Measurements from ENCODE around the gene RASA2. TPM values are rescaled to one million over a fixed set of nuclear protein-coding genes. Genes with fewer than 3 reads are reported as not detected.

The RASA2 gene
- total and polyA plus RNA-seq, 2 of the 8 experiments (the other 6 are each of a cell fraction or from before 2014, with no cell fraction given), result 3.5 to 15.9 TPM

DNA sequence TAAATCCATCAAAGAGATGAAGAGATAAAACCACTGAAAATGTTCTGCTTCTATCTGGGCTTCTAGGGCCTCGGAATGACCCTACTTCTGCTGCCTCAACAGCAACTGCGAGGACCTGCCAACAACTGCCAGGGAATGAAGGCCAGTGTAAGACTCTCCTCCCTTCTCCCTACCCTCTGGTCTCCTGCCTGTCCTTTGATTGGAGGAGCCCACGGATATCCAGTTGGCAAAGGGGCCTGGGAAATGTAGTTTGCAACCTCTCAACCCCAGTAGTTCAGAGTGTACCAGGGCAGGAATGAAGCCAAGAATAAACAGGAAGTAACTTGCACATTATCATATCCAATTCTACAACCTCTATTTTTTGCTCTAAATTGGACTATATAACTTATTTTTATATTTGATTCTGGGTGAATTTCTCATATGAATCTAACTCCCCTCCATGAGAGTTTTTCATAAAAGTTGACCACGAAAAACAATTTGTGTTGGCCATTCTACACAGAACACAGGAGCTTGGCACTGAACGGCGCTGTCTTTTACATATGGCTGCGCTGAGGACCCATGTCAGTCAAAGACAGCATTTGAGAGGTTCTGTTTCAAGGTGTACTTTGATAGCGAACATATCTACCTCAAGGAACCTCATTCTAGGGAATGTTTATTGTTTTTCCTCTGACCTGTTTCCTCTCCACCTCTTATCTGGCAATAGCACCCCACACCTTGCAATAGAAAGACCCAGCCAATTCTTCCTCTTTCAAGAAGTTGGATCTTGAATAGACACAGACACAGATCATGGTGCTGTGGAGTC, 160.1 kb downstream of the RASA2 start (continued):
- TF ChIP-seq, protein P1, sequence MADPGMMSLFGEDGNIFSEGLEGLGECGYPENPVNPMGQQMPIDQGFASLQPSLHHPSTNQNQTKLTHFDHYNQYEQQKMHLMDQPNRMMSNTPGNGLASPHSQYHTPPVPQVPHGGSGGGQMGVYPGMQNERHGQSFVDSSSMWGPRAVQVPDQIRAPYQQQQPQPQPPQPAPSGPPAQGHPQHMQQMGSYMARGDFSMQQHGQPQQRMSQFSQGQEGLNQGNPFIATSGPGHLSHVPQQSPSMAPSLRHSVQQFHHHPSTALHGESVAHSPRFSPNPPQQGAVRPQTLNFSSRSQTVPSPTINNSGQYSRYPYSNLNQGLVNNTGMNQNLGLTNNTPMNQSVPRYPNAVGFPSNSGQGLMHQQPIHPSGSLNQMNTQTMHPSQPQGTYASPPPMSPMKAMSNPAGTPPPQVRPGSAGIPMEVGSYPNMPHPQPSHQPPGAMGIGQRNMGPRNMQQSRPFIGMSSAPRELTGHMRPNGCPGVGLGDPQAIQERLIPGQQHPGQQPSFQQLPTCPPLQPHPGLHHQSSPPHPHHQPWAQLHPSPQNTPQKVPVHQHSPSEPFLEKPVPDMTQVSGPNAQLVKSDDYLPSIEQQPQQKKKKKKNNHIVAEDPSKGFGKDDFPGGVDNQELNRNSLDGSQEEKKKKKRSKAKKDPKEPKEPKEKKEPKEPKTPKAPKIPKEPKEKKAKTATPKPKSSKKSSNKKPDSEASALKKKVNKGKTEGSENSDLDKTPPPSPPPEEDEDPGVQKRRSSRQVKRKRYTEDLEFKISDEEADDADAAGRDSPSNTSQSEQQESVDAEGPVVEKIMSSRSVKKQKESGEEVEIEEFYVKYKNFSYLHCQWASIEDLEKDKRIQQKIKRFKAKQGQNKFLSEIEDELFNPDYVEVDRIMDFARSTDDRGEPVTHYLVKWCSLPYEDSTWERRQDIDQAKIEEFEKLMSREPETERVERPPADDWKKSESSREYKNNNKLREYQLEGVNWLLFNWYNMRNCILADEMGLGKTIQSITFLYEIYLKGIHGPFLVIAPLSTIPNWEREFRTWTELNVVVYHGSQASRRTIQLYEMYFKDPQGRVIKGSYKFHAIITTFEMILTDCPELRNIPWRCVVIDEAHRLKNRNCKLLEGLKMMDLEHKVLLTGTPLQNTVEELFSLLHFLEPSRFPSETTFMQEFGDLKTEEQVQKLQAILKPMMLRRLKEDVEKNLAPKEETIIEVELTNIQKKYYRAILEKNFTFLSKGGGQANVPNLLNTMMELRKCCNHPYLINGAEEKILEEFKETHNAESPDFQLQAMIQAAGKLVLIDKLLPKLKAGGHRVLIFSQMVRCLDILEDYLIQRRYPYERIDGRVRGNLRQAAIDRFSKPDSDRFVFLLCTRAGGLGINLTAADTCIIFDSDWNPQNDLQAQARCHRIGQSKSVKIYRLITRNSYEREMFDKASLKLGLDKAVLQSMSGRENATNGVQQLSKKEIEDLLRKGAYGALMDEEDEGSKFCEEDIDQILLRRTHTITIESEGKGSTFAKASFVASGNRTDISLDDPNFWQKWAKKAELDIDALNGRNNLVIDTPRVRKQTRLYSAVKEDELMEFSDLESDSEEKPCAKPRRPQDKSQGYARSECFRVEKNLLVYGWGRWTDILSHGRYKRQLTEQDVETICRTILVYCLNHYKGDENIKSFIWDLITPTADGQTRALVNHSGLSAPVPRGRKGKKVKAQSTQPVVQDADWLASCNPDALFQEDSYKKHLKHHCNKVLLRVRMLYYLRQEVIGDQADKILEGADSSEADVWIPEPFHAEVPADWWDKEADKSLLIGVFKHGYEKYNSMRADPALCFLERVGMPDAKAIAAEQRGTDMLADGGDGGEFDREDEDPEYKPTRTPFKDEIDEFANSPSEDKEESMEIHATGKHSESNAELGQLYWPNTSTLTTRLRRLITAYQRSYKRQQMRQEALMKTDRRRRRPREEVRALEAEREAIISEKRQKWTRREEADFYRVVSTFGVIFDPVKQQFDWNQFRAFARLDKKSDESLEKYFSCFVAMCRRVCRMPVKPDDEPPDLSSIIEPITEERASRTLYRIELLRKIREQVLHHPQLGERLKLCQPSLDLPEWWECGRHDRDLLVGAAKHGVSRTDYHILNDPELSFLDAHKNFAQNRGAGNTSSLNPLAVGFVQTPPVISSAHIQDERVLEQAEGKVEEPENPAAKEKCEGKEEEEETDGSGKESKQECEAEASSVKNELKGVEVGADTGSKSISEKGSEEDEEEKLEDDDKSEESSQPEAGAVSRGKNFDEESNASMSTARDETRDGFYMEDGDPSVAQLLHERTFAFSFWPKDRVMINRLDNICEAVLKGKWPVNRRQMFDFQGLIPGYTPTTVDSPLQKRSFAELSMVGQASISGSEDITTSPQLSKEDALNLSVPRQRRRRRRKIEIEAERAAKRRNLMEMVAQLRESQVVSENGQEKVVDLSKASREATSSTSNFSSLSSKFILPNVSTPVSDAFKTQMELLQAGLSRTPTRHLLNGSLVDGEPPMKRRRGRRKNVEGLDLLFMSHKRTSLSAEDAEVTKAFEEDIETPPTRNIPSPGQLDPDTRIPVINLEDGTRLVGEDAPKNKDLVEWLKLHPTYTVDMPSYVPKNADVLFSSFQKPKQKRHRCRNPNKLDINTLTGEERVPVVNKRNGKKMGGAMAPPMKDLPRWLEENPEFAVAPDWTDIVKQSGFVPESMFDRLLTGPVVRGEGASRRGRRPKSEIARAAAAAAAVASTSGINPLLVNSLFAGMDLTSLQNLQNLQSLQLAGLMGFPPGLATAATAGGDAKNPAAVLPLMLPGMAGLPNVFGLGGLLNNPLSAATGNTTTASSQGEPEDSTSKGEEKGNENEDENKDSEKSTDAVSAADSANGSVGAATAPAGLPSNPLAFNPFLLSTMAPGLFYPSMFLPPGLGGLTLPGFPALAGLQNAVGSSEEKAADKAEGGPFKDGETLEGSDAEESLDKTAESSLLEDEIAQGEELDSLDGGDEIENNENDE (IDR thresholded peaks at IDR 0.05; ENCODE audit: insufficient replicate concordance, low read length), result no peak
- TF ChIP-seq POU5F1 (IDR thresholded peaks at IDR 0.05; ENCODE audit: low read depth, low read length), result no peak
- TF ChIP-seq TEAD4 (IDR thresholded peaks at IDR 0.05; ENCODE audit: low read depth, low read length), result no peak
- no peak for TF ChIP-seq SP1 (IDR thresholded peaks at IDR 0.05; ENCODE audit: low read depth, low read length)
- 0 out of 3 replicates have a peak, but pooled peaks of 1 of the 2 experiments have one; percentile 44 for TF ChIP-seq POLR2A (IDR thresholded peaks at IDR 0.05; ENCODE audit: control extremely low read depth in 1 of 2, low read depth in 2 of 2, low read length in 2 of 2)
- TF ChIP-seq RNF2 (IDR thresholded peaks at IDR 0.05; ENCODE audit: borderline replicate concordance, low read depth, low read length, missing control alignments, poor library complexity, severe bottlenecking), result no peak
- TF ChIP-seq MAFK (IDR thresholded peaks at IDR 0.05; ENCODE audit: low read depth, low read length), result no peak
- TF ChIP-seq GTF2F1 (IDR thresholded peaks at IDR 0.05; ENCODE audit: borderline replicate concordance, low read depth, low read length), result no peak
- no peak for TF ChIP-seq JUND (IDR thresholded peaks at IDR 0.05; ENCODE audit: low read length)
- TF ChIP-seq TBP (IDR thresholded peaks at IDR 0.05; ENCODE audit: low read depth, low read length), result peak; percentile 46; the same call in 1 of the 2 replicates
- no peak for TF ChIP-seq CBX8 (IDR thresholded peaks at IDR 0.05; ENCODE audit: borderline replicate concordance, low read depth, low read length)

Measured in H1 (cell line).